Activated CD4-positive, alpha-beta T cell treated with anti-CD3 and anti-CD28 coated beads, Interleukin-2, amount 10 ng/mL, durations not matched to agents 7 days and 5 days (primary cell): Measurements from ENCODE around the gene PLCD4. TPM values are rescaled to one million over a fixed set of nuclear protein-coding genes. Genes with fewer than 3 reads are reported as not detected.

Source experiments
- CTCF ChIA-PET: fragments of 350-600 bp; sonication (Branson Sonifier 250); formaldehyde crosslinking; loops from one replicate; lab custom pipeline; 2021; ENCODE audit warnings: antibody characterized with exemption; lab: Charles Lee
- POLR2A ChIA-PET: fragments of 350-600 bp; sonication (Branson Sonifier 250); formaldehyde crosslinking; loops from one replicate; lab custom pipeline; 2021; ENCODE audit warnings: antibody characterized with exemption; lab: Charles Lee
- DNase-seq: peaks from one replicate; pipeline ENCODE4 v3.0.0-alpha.2; 2020
- H3K27ac Mint-ChIP-seq: one replicate; pipeline ENCODE4 v1.8.0; 2021; ENCODE audit warnings: mild to moderate bottlenecking, moderate library complexity, mixed read lengths
- H3K27me3 Mint-ChIP-seq: one replicate; pipeline ENCODE4 v1.8.0; 2021; ENCODE audit warnings: mixed read lengths
- H3K36me3 Mint-ChIP-seq: one replicate; pipeline ENCODE4 v1.8.0; 2021; ENCODE audit warnings: low read depth, mixed read lengths
- H3K4me1 Mint-ChIP-seq: one replicate; pipeline ENCODE4 v1.8.0; 2021; ENCODE audit warnings: mixed read lengths
- H3K4me3 Mint-ChIP-seq: one replicate; pipeline ENCODE4 v1.8.0; 2021; ENCODE audit warnings: mild to moderate bottlenecking, moderate library complexity, mixed read lengths
- H3K9me3 Mint-ChIP-seq: one replicate; pipeline ENCODE4 v1.8.0; 2021; ENCODE audit warnings: mixed read lengths
- total RNA-seq, 2 experiments: library from RNA; stranded (reverse); gene quantifications; one replicate each; pipeline ENCODE4 v1.2.3, GENCODE V29; 2021

The PLCD4 gene
- total RNA-seq, 2 experiments from 2014 or later = 0.15 to 0.30 TPM

DNA sequence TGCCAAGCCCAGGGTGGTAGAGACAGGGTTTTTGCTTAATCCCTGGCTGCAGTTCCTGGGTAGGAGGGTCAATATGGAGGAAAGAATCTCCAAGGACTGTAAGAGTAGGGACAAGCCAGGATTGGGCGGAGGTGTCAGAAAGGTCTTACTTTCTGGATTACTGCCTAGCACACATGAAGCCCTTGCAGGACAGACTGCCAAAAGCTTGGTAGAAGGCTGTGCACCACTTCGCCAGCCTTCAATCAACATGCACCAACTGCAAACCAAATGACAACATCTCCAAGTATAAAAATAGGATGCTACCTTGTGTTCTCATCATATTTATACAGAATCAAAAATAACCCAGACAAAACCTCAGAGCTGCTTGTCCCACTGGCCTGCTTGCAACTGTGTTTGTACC, 48.1 kb downstream of the PLCD4 start:
- Mint-ChIP-seq H3K27me3 (no peaks in the 10 kb centered on the region), H3K27ac (no peak overlapping the region), H3K36me3 (peaks cover 31% of the 10 kb centered on the region), H3K9me3 (no peaks in the 10 kb centered on the region), H3K4me1 (peaks cover 33% of the 10 kb centered on the region), H3K4me3 (no peak overlapping the region)
- DNase-seq = no peak
- ChIA-PET CTCF (interaction anchor here (1.5 to 6.6 kb wide), 3 partner anchors 10 to 55 kb away, joined by 3 to 45 read pairs (median 5); partner anchors contain the start of genes RNF25, STK36 and TTLL4), POLR2A (no interaction called here)

DNA sequence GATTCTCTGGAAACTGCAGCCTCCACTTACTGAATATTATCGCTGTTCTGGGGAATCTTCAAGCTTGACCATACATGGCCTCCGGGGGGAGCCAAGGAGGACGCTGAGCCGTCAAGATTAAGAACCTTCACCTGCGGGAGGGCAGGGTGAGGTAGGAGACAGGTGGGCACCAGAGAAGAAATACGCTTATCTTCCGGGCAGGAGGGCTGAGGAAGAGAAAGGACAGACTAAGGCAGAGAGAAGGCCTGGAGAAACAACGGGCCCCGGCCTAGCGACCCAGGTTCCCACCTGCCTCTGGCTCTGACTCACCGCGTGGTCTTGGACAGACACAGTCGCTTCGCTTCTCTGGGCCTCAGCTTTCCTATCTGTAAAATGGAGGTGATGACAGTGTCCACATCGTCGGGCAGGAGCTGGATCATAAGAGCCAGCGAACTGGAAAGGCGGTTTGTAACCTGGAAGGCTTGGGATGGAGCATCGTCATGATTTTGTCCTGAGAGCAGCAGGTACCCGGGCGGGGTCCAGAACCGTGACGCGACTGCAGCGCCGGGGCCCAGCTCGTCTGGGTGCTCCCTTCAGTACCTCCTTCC, 51.1 kb downstream of the PLCD4 start:
- DNase-seq = peak; percentile 46
- H3K4me1 Mint-ChIP-seq = peaks cover 37% of the 10 kb centered on the region
- H3K4me3 Mint-ChIP-seq = peak overlapping the region; percentile 95
- H3K27ac Mint-ChIP-seq = peak overlapping the region; percentile 91
- POLR2A ChIA-PET = interaction anchor here (1.1 to 1.5 kb wide), 2 partner anchors 8 to 13 kb away, joined by 3 to 4 read pairs; no protein-coding TSS in a partner anchor
- no peaks in the 10 kb centered on the region for H3K27me3 Mint-ChIP-seq
- no peaks in the 10 kb centered on the region for H3K9me3 Mint-ChIP-seq
- CTCF ChIA-PET = interaction anchor here (1.3 to 6.6 kb wide), 11 partner anchors 10 to 239 kb away, joined by 3 to 45 read pairs (median 5); partner anchors contain the start of genes RNF25 and STK36
- H3K36me3 Mint-ChIP-seq = peaks cover 35% of the 10 kb centered on the region

DNA sequence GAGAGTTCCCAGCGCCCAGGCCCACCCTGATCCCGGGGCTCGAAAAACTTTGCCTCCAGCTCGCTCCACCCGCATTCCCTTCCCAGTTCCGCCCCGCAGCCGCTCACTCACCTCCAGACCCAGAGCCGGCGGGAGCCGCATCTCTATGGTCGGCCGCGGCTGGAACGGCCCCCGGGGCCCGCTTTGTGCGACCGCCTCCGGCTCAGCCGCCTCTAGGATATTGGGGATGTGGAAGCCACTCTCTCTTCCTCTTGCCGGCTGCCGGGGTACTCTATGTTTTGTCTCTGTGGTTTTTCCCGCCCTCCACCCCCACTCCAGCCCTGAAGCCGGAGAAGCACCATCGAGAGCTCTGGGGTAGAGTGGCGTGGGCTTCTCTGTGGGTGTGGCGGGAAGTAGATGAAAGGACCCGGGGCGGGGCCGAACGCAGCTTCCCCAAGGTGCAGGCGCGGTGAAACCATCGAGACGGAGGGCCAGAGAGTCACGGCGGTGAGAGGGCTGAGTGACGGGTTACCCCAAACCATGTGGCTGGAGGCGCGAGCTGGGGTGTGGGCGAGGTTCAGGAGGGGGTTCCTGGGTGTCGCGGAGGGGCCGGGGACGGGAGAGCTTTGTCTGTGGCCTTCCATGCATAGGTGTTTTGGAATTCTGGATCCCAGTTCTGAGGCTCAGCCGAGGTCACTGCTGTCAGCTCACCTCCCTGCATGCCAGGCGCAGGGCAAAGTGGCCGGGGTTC, 51.7 kb downstream of the PLCD4 start, which contains the start of the genes BCS1L and ZNF142:
Gene BCS1L (plus strand): TSS at position 426 of the 730 bp plus-strand sequence. CDS start 1,305 bp downstream, outside the sequence.
Gene ZNF142 (minus strand): TSS at position 366 of the 730 bp plus-strand sequence. CDS start 3,194 bp downstream, outside the sequence.
- peak; percentile 95 for DNase-seq
- Mint-ChIP-seq H3K27ac (peak within 1 kb of the TSS; percentile 91), H3K4me3 (peak within 1 kb of the TSS; percentile 95), H3K9me3 (no peaks in the 10 kb centered on the region), H3K36me3 (peaks cover 38% of the 10 kb centered on the region), H3K27me3 (no peaks in the 10 kb centered on the region), H3K4me1 (peaks cover 36% of the 10 kb centered on the region)
- ChIA-PET CTCF (interaction anchor here (0.7 to 6.6 kb wide), 14 partner anchors 10 to 387 kb away, joined by 3 to 45 read pairs (median 4); partner anchors contain the start of genes RNF25 and STK36), POLR2A (interaction anchor here (0.5 to 1.5 kb wide), 4 partner anchors 9 to 449 kb away, joined by 3 to 5 read pairs (median 4); no protein-coding TSS in a partner anchor)

DNA sequence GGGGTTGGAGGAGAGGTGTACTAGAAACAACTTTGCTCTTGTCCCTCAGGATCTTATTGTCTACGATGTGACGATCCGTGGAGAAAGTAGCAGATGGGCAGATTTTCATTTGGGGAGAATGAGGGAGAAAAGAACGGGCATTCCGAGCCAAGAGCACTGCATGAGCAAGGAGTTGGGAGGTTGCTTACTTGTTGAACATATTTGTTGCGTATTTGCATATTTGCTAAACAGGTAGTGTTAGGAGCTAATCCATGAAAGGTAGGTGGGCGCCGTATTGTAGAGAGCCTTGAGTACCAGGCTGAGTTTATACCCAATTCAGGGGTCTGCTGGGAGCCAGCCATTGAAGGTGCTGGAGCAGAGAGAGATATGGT, 52.3 kb downstream of the PLCD4 start:
- CTCF ChIA-PET = interaction anchor here (0.7 to 6.6 kb wide), 11 partner anchors 10 to 388 kb away, joined by 3 to 45 read pairs (median 4); partner anchors contain the start of genes RNF25 and STK36

DNA sequence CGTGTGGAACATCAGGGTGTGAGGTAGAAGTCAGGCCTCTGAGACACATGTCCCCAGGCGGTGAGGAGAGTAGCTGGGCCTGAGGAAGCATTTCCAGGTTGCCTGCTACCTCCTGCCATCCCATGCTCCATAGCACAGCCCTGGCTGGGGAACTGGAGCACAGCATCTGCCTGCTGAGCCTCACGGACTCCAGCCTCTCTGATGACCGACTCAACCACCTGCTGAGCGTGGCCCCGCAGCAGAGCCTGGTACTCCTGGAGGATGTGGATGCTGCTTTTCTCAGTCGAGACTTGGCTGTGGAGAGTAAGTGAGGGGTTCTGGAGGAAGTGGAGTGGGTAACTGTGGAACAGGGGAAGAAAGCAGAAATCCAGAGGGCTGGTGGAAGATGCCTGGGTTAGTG, 54.7 kb downstream of the PLCD4 start:
- CTCF ChIA-PET = interaction anchor here (1.7 to 6.6 kb wide), 2 partner anchors 8 to 48 kb away, joined by 4 to 45 read pairs; partner anchors contain the start of genes RNF25, STK36 and TTLL4
- no peak overlapping the region for H3K4me3 Mint-ChIP-seq
- POLR2A ChIA-PET = no interaction called here
- H3K27me3 Mint-ChIP-seq = no peaks in the 10 kb centered on the region
- DNase-seq = no peak
- no peak overlapping the region for H3K27ac Mint-ChIP-seq
- H3K36me3 Mint-ChIP-seq = peaks cover 39% of the 10 kb centered on the region
- H3K9me3 Mint-ChIP-seq = no peaks in the 10 kb centered on the region
- peaks cover 28% of the 10 kb centered on the region for H3K4me1 Mint-ChIP-seq

More for the DNA sequence above, 52.3 kb downstream of the PLCD4 start:
- H3K27me3 Mint-ChIP-seq = no peaks in the 10 kb centered on the region
- peaks cover 36% of the 10 kb centered on the region for H3K4me1 Mint-ChIP-seq
- peak overlapping the region; percentile 91 for H3K27ac Mint-ChIP-seq
- no peak for DNase-seq
- POLR2A ChIA-PET = interaction anchor here (0.5 to 1.5 kb wide), 4 partner anchors 10 to 449 kb away, joined by 3 to 5 read pairs (median 4); no protein-coding TSS in a partner anchor
- H3K36me3 Mint-ChIP-seq = peaks cover 42% of the 10 kb centered on the region
- H3K9me3 Mint-ChIP-seq = no peaks in the 10 kb centered on the region
- peak overlapping the region; percentile 95 for H3K4me3 Mint-ChIP-seq

DNA sequence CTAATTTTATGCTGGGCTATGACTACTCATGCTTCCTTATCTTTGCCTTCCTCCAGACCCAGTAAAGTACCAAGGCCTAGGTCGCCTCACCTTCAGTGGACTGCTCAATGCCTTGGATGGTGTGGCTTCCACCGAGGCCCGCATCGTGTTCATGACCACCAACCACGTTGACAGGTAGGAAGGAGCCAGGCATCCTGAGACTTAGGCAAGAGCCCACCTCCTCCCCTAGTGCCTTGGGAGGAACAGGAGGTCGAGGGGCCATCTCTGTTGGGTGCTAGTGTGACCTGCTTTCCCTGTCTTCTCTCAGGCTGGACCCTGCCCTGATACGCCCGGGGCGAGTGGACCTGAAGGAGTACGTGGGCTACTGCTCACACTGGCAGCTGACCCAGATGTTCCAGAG, 55.1 kb downstream of the PLCD4 start:
- Mint-ChIP-seq H3K36me3 (peaks cover 39% of the 10 kb centered on the region), H3K4me1 (peaks cover 25% of the 10 kb centered on the region), H3K9me3 (no peaks in the 10 kb centered on the region), H3K27ac (no peak overlapping the region), H3K4me3 (no peak overlapping the region), H3K27me3 (no peaks in the 10 kb centered on the region)
- CTCF ChIA-PET = interaction anchor here (1.7 kb wide), 2 partner anchors 48 to 184 kb away, joined by 4 to 5 read pairs; partner anchors contain the start of gene TTLL4
- DNase-seq = no peak
- POLR2A ChIA-PET = no interaction called here

DNA sequence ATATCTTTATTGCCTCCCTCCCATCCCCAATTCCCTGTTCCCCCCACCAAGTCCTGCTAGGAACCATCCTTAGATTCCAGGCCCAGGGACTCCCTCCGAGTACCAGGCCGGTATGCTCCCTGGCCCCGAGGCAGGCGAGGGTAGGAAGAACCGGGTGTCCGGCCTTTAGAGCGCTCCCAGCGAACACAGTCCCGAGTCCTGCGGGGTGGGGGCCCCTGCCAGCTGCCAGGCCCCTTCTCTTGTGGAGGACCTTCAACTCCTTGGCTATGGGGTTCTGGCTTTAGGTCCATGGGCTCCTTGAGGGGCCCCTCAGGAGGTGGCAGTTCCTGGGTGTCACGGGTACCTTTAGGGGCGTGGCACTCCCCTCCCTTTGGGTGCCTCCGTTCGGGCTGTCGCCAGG, 56.2 kb downstream of the PLCD4 start:
- H3K27ac Mint-ChIP-seq = no peak overlapping the region
- peaks cover 15% of the 10 kb centered on the region for H3K4me1 Mint-ChIP-seq
- DNase-seq = no peak
- ChIA-PET POLR2A (no interaction called here), CTCF (interaction anchor here (1.7 kb wide), 2 partner anchors 46 to 183 kb away, joined by 4 to 5 read pairs; partner anchors contain the start of gene TTLL4)
- peaks cover 37% of the 10 kb centered on the region for H3K36me3 Mint-ChIP-seq
- no peaks in the 10 kb centered on the region for H3K27me3 Mint-ChIP-seq
- no peak overlapping the region for H3K4me3 Mint-ChIP-seq
- no peaks in the 10 kb centered on the region for H3K9me3 Mint-ChIP-seq

DNA sequence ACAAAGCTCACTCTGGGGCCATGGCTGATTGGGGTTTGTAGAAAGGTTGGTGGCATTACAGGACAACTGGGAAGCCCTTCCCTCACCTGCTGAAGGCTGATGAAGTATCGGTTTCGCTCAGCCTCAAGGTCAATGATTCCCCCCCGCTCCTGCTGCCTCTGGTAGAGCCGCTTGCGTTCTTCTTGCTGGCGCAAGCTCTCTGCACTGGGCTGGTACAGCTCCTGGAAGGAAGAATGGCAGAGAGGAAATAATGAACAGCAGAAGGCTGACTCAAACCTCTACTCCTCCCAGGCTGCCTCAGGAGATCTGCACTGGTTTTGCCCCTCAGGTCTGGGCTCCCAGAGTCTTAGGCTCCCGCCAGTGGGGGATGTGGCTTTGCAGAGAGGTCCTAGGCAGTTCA, 57.0 kb downstream of the PLCD4 start:
- no peak overlapping the region for H3K27ac Mint-ChIP-seq
- H3K9me3 Mint-ChIP-seq = no peaks in the 10 kb centered on the region
- no peak for DNase-seq
- peaks cover 14% of the 10 kb centered on the region for H3K4me1 Mint-ChIP-seq
- H3K36me3 Mint-ChIP-seq = peaks cover 34% of the 10 kb centered on the region
- ChIA-PET CTCF (interaction anchor here (1.7 kb wide), 1 partner anchor 183 kb away, joined by 5 read pairs; no protein-coding TSS in a partner anchor), POLR2A (no interaction called here)
- H3K27me3 Mint-ChIP-seq = no peaks in the 10 kb centered on the region
- no peak overlapping the region for H3K4me3 Mint-ChIP-seq

DNA sequence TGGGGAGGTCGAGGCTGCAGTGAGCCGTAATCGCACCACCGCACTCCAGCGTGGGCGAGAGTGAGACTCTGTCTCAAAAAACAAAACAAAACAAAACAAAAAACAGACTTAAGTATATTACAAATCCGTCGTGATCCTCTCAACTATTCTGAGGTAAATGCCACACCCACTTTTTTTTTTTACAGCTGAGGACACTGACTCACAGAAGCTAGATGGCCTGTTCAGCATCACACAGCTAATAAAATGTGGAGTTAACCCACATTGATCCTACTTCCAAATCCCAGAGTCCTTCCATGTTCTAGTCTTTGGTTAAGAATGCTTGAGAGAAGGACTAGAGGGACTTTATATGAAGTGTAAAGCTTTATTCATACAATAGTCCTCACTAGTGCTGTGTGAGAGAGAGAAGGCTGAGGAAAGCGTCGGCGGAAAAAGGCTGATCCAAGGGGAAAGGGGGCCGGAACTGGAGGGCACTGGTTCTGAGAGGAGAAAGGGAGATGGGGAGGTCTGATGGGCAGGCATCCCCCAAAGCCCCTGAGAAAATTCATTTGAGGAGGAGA, 63.5 kb downstream of the PLCD4 start:
- no peaks in the 10 kb centered on the region for H3K9me3 Mint-ChIP-seq
- H3K27ac Mint-ChIP-seq = peak overlapping the region; percentile 93
- CTCF ChIA-PET = interaction anchor here (0.9 to 5.3 kb wide), 8 partner anchors 12 to 176 kb away, joined by 3 to 45 read pairs (median 4); partner anchors contain the start of genes BCS1L, TTLL4 and ZNF142
- peak overlapping the region; percentile 96 for H3K4me3 Mint-ChIP-seq
- DNase-seq = no peak
- POLR2A ChIA-PET = no interaction called here
- H3K36me3 Mint-ChIP-seq = peaks cover 7% of the 10 kb centered on the region
- no peaks in the 10 kb centered on the region for H3K27me3 Mint-ChIP-seq
- H3K4me1 Mint-ChIP-seq = peaks cover 26% of the 10 kb centered on the region

DNA sequence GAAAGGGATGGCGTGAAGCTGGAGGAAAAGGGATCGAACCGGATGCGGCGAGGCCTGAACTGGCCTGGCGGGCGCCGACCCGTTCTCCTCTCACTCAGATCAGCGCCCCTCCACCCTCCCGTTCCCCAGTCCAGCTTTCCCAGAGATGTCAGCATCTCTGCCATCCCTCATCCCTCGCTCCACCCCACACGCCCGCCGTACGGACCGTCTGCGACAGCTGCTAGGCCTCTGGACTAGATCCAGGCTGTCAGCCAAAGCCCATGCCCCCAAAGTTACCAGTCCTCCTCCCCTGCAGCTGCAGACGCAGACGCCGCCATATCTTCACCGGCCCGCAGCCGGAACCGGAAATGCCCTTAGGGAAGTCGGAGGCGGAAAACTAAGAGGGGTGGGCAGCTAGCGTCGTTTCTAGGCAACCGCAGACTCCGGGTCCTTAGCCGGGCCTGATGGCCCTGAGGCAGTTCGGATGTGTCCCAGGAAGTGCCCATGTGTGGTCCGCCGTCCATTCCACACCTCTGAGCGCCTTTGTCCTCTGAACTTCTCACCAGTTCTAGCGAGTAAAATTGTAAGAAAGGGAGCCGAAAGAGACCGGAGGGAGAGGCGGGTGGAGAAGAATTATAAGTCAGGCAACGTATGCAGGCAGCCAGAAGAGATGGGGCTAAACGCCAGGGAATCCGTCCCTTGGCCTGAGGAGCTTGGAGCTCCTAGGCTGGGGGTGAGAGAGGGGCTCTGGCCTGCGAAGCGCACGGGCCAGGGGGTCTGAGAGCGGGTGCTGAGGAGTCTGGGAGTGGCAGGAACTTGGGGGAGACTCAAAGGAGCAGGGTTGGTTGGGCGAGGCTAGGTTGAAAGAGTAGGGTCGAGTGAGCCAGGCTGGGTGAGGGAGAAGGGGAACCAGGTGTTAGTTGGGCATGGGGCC, 64.2 kb downstream of the PLCD4 start, which contains the start of the genes RNF25 and STK36:
Gene RNF25 (minus strand): TSS at position 349 of the 913 bp plus-strand sequence. CDS start 32 bp downstream, at position 317.
Gene STK36 (plus strand): TSS at position 433 of the 913 bp plus-strand sequence. CDS start 744 bp downstream, outside the sequence.
- ChIA-PET POLR2A (no interaction called here), CTCF (interaction anchor here (0.6 to 5.3 kb wide), 8 partner anchors 13 to 203 kb away, joined by 3 to 45 read pairs (median 4); partner anchors contain the start of genes BCS1L, TTLL4 and ZNF142)
- peaks cover 26% of the 10 kb centered on the region for H3K4me1 Mint-ChIP-seq
- H3K27me3 Mint-ChIP-seq = no peaks in the 10 kb centered on the region
- peak; percentile 87 for DNase-seq
- peak within 1 kb of the TSS; percentile 96 for H3K4me3 Mint-ChIP-seq
- peaks cover 7% of the 10 kb centered on the region for H3K36me3 Mint-ChIP-seq
- H3K27ac Mint-ChIP-seq = peak within 1 kb of the TSS; percentile 93
- no peaks in the 10 kb centered on the region for H3K9me3 Mint-ChIP-seq

DNA sequence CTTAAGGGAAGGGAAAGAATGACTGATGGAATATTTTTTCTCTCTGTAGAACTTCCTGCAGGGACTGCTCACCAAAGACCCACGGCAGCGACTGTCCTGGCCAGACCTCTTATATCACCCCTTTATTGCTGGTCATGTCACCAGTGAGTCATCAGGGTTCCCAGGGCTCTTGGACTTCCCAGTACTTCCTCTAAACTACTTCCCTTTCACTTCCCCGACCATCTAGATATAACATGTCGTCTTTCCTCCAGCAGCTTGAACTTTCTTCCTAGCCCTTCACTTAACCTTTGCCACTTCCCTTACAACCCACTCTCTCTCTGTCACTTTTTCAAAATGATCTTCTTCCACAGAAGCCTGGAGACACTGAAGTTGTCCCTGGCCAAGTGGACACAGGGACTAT, 71.4 kb downstream of the PLCD4 start:
- no peaks in the 10 kb centered on the region for H3K9me3 Mint-ChIP-seq
- H3K4me1 Mint-ChIP-seq = no peaks in the 10 kb centered on the region
- no peak overlapping the region for H3K4me3 Mint-ChIP-seq
- no peak overlapping the region for H3K27ac Mint-ChIP-seq
- no peaks in the 10 kb centered on the region for H3K27me3 Mint-ChIP-seq
- ChIA-PET POLR2A (no interaction called here), CTCF (interaction anchor here (0.9 kb wide), 1 partner anchor 10 kb away, joined by 3 read pairs; no protein-coding TSS in a partner anchor)
- H3K36me3 Mint-ChIP-seq = peaks cover 2% of the 10 kb centered on the region
- DNase-seq = no peak
